Subcutaneous abdominal adipose tissue (tissue), 5 donors: ENCODE results near the gene DAGLA.

Source experiments
- H3K27ac ChIP-seq: one replicate; pipeline ENCODE4 v1.7.0; 2013; ENCODE audit warnings: low read depth, mild to moderate bottlenecking, inconsistent platforms, low read length, moderate library complexity
- H3K27me3 ChIP-seq, 5 donors: one replicate each; pipeline ENCODE4 v1.7.0; 2013; ENCODE audit warnings: low read length in 5 of 5, inconsistent platforms in 1 of 5; ENCODE audit not compliant: control insufficient read depth in 5 of 5, insufficient read depth in 4 of 5
- H3K36me3 ChIP-seq, 5 donors: one replicate each; pipeline ENCODE4 v1.7.0; 2013; ENCODE audit warnings: low read length in 5 of 5; ENCODE audit not compliant: control insufficient read depth in 5 of 5, insufficient read depth in 5 of 5
- H3K4me1 ChIP-seq, 5 donors: one replicate each; pipeline ENCODE4 v1.7.0; 2013; ENCODE audit warnings: low read length in 5 of 5, mild to moderate bottlenecking in 3 of 5, moderate library complexity in 1 of 5; ENCODE audit not compliant: control insufficient read depth in 5 of 5, insufficient read depth in 5 of 5
- H3K4me3 ChIP-seq, 5 donors: one replicate each; pipeline ENCODE4 v1.7.0; 2013; ENCODE audit warnings: low read length in 5 of 5, low read depth in 1 of 5
- H3K9ac ChIP-seq, 5 donors: one replicate each; pipeline ENCODE4 v1.7.0; 2013; ENCODE audit warnings: low read length in 5 of 5, mild to moderate bottlenecking in 4 of 5, moderate library complexity in 3 of 5
- H3K9me3 ChIP-seq, 5 donors: one replicate each; pipeline ENCODE4 v1.7.0; 2013; ENCODE audit warnings: low read length in 5 of 5; ENCODE audit not compliant: control insufficient read depth in 5 of 5
- donor health status: healthy.
- donor health status: healthy.
- donor health status: healthy.
- donor health status: healthy.
- donor health status: healthy.

Gene DAGLA

DNA sequence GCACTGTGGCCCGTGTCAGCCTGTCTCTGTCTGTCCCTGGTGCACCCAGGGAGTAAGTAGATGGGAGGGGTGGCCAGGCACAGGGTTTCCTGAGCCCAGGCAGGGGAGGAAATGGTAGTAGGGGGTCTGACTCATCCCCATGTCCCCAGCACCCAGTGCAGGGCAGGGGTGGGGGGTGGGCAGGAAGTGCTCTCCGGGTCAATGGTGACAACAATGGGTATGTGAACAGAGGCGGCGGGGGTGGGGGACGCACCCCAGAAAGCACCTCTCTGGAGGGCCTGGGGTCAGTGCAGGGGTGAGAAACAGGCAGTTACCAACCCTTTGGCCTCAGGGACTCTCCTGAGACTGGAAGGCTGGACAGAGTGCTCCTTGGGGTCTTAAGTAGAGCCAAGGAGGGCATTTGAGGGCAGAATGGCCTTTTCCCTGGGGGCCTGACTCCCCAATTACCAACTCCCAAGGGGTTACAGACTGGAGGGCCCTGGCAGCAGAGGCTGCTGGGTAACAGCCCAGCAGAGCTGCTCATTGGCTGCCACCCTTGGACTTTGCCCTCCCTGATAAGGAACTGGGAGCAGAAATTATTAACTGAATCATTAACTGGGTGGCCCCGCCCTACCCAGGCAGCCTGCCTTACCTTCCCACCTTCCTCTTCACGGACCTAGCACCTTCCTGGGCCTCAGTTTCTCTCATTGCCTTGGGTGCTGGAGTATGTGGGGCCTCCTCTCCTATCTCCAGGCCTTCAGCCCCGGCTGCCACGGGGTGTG lies 76.4 kb downstream of the DAGLA start:
- no peaks in the 10 kb centered on the region for H3K9me3 ChIP-seq
- no peak overlapping the region for H3K9ac ChIP-seq
- H3K4me1 ChIP-seq, result peaks cover 0 to 15% (median 10%) of the 10 kb centered on the region in 5 donors
- no peaks in the 10 kb centered on the region for H3K36me3 ChIP-seq
- no peak overlapping the region for H3K27ac ChIP-seq
- H3K27me3 ChIP-seq, result peaks cover 2 to 20% (median 4%) of the 10 kb centered on the region in 5 donors
- H3K4me3 ChIP-seq, result no peak overlapping the region

DNA sequence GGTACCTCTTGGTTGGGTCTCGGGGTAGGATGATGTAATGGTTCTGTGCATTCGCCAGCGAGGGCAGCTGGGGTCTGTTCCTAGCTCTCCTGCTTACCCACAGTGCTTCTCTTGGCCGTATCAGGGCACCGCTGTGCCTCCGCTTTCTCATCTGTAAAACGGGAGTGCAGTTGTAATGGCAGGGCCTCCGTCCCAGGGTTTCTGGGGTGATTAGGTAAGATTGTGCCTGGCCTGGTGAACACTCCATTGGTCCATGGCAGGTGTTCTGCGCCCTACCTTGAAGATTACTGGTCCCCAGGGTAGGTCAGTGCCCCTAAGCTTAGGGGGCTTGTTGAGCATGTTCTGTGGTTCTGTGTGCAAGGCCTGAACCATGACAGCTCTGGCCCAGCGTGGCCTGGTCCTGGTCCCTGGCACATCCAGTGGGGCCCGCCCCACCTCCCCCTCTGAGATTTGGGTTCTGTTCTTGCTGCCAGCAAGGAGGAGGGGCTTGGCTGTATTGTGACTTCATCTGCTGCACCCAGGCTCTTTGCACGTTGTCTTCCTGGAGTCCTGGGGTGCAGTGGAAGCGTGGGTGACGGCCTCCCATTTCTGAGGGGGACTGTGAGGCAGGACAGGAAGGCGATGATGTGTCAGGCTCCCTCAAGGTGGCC lies 77.1 kb downstream of the DAGLA start:
- no peak overlapping the region for H3K27ac ChIP-seq
- peaks cover 0 to 9% (median 5%) of the 10 kb centered on the region in 5 donors for H3K4me1 ChIP-seq
- H3K27me3 ChIP-seq, result peaks cover 6 to 18% (median 9%) of the 10 kb centered on the region in 5 donors
- H3K4me3 ChIP-seq, result no peak overlapping the region
- no peaks in the 10 kb centered on the region for H3K9me3 ChIP-seq
- no peaks in the 10 kb centered on the region for H3K36me3 ChIP-seq
- H3K9ac ChIP-seq, result no peak overlapping the region

DNA sequence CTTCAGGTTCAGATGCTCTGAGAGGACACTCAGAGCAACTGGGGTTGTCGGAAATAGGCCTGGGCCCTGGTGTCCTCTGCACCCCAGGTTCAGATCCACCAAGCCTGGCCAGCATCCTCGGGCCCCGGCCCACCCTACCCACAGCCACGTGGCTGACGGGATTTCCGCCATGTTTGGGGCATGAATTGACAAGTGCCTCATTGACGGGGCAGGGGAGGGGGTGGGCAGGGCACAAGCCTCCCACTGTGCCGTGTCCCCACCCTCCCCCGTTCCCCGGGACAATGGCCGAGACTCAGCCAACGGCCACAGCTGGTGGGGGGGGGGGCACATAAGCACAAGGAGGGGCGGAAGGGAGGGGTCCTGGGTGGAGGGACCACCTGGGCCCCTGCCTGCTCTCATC lies 80.8 kb downstream of the DAGLA start:
- no peaks in the 10 kb centered on the region for H3K36me3 ChIP-seq
- no peak overlapping the region for H3K4me3 ChIP-seq
- H3K9ac ChIP-seq, result no peak overlapping the region
- peaks cover 11 to 27% (median 22%) of the 10 kb centered on the region in 5 donors for H3K27me3 ChIP-seq
- H3K9me3 ChIP-seq, result no peaks in the 10 kb centered on the region
- no peak overlapping the region for H3K27ac ChIP-seq
- peaks cover 0 to 4% (median 0%) of the 10 kb centered on the region in 5 donors for H3K4me1 ChIP-seq

DNA sequence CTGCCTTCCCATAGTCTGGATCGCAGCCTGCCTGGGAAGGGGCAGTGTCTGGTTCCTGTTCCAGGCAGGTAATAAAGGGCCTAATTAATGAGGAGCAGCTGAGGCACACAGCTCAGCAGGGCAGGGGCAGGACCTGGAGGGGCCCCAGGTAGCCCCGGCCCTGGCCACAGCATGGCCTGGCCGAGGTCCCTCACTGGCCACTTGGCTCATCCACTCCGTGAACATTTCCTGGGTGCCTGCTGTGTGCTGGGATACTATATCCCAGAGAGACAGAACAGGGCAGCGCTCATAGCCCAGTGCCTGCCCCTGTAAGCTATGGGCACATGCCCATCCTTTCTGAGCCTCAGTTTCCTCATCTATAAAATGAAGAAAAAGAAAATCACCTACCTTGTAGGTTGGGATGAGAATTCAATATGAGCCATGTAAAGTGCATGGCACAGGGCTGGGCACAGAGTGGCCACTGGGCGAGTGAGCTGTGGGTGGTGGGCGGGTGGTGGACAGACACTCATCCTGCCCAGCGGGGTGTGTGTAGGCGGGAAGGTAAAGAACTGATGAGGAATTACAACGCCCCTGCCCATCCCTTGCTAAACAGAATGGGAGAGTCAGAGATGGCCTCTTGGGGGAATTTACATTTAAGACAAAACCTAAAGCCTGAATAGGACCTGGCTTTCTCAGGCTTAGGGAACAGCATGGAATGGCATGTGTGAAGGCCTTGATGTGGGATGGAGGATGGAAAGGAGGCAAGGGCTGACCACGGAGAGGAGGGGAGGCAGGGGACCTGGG lies 81.4 kb downstream of the DAGLA start:
- Histone ChIP-seq H3K4me3 (no peak overlapping the region), H3K4me1 (no peaks in the 10 kb centered on the region), H3K36me3 (no peaks in the 10 kb centered on the region), H3K9ac (no peak overlapping the region), H3K27ac (no peak overlapping the region), H3K9me3 (no peaks in the 10 kb centered on the region), H3K27me3 (peaks cover 11 to 27% (median 22%) of the 10 kb centered on the region in 5 donors)

DNA sequence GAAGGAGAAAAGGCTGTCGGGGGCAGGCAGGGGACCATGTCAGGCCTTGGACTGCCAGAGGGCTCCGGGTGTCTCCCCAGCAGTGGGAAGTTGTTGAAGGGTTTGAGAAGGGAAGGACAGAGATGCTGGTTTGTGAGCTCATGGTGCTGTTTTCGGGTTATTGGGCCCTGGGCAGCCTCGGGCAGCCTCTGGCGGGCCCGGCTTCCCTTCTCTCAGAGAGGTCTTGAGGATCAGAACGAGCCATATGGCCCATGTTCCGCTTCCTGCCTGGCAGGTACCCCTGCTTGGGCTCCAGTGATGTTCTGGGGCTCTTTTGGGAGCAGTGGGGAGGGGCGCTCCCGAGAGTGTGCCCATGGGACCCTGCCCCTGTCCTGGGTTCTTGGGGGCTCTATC lies 82.0 kb downstream of the DAGLA start:
- H3K36me3 ChIP-seq, result no peaks in the 10 kb centered on the region
- no peak overlapping the region for H3K9ac ChIP-seq
- H3K4me1 ChIP-seq, result no peaks in the 10 kb centered on the region
- no peak overlapping the region for H3K27ac ChIP-seq
- H3K9me3 ChIP-seq, result no peaks in the 10 kb centered on the region
- no peak overlapping the region for H3K4me3 ChIP-seq
- peaks cover 11 to 27% (median 22%) of the 10 kb centered on the region in 5 donors for H3K27me3 ChIP-seq

DNA sequence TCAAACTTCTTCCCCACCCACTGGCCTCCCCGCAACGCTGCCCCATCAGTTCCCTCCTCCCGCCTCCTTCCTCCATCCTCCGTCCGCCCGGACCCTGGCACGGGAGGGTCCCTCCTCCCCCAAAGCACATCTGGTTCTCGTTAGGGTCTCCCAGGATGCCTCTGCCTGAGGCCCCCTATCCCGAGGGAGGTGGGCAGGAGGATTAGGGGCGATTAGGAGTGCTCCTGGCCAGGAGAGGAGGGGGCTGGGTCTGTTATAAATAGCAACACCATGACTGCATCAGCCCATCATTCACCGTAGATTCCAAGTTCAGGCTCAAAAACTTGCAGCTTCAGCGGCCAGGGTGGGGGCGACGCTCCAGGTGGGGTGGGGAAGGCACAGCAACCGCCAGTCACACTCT lies 82.6 kb downstream of the DAGLA start:
- H3K27ac ChIP-seq, result no peak overlapping the region
- H3K9ac ChIP-seq, result no peak overlapping the region
- no peaks in the 10 kb centered on the region for H3K9me3 ChIP-seq
- H3K27me3 ChIP-seq, result peaks cover 11 to 27% (median 22%) of the 10 kb centered on the region in 5 donors
- H3K4me3 ChIP-seq, result no peak overlapping the region
- H3K36me3 ChIP-seq, result no peaks in the 10 kb centered on the region
- H3K4me1 ChIP-seq, result no peaks in the 10 kb centered on the region

DNA sequence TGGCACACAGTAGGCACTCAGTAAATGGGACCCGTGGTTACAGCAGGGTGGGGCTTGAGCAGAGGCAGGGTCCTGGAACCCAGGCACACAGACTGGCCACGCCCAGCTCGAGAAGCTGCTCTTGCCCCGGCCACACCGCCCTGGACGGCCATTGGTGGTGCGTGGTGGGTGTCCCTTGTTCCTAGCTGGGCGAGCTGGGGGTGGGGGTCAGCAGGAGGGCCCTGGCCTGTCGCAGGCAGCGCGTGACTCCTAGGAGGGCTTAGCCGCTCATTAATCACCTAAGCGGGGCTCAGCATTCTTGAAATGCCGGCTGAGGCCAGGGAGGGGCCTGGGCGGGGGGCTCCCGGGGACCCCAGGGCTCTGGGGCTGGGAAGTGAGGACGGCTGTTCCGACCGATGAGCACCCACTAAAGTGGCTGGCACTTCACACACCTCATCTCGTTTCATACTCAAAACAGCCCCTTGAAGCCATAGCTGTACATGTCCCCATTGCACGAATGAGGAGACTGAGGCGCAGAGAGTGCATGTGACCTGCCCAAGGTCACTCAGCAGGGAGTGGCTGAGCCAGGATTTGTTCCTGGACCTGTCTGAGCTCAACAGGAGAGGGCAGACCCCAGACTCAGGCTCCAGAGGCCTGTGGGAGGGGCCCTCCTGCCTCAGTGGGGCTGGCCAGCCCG lies 83.9 kb downstream of the DAGLA start:
- no peak overlapping the region for H3K9ac ChIP-seq
- H3K4me1 ChIP-seq, result no peaks in the 10 kb centered on the region
- H3K4me3 ChIP-seq, result no peak overlapping the region
- peaks cover 11 to 27% (median 22%) of the 10 kb centered on the region in 5 donors for H3K27me3 ChIP-seq
- no peaks in the 10 kb centered on the region for H3K36me3 ChIP-seq
- H3K27ac ChIP-seq, result no peak overlapping the region
- H3K9me3 ChIP-seq, result no peaks in the 10 kb centered on the region

DNA sequence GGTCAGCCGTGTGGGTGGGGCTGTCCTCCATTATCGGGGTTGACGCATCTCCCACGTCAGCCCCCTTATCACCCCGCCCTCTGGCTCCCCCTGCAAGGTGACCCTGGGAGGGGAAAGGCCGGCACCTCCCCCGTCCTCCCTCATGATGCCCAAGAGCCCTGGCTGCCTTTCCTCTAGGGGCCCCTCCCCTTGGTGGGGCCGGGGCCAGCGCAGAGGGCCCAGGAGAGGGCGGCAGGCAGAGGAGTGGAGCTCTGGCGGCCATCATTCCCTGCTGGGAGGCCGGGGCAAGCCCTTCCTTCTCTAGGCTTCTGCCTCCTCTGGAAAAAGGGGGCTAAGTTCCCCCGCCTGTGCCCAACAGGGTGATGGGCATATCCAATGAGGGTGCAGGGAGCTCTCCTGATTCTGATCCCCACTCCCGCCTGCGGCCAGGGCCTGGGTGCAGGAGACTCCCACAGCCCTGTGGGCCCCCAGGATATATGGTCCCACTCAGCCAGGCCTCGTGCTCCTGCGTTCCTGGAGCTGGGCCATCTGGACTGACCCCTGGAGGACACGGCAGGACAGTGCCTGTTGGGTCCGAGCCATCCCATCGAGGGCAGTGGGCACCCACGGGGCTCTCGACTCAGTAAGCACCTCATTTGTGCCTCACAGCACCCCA lies 84.5 kb downstream of the DAGLA start:
- Histone ChIP-seq H3K9me3 (no peaks in the 10 kb centered on the region), H3K9ac (no peak overlapping the region), H3K36me3 (no peaks in the 10 kb centered on the region), H3K4me1 (no peaks in the 10 kb centered on the region), H3K27me3 (peaks cover 11 to 27% (median 22%) of the 10 kb centered on the region in 5 donors), H3K27ac (no peak overlapping the region), H3K4me3 (no peak overlapping the region)

DNA sequence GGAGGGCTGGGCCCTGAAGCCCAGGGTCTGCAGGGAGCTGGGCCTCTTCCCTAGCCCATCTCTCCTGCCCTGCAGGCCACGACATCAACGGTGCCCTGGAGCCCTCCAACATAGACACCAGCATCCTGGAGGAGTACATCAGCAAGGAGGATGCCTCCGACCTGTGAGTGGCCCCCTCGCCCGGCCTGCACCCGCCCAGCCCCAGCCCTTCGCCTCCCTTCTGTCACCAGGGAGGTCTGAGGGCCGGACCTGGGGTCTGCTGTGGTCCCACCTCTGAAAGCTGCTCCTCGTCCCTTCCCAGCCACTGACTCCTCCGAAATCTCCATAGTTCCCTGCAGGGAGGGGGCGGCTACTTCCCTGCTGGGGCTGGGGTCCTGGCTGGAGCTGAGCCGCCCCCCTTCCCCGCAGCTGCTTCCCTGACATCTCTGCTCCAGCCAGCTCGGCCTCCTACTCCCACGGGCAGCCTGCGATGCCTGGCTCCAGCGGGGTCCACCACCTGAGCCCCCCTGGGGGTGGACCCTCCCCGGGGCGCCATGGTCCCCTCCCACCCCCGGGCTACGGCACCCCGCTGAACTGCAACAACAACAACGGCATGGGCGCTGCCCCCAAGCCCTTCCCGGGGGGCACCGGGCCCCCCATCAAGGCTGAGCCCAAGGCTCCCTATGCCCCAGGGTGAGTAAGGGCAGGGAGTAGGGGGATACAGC lies 85.5 kb downstream of the DAGLA start:
- Histone ChIP-seq H3K36me3 (no peaks in the 10 kb centered on the region), H3K27ac (no peak overlapping the region), H3K9me3 (no peaks in the 10 kb centered on the region), H3K9ac (no peak overlapping the region), H3K4me3 (no peak overlapping the region), H3K27me3 (peaks cover 11 to 23% (median 21%) of the 10 kb centered on the region in 5 donors), H3K4me1 (no peaks in the 10 kb centered on the region)
